B cell (primary cell): ENCODE results near the gene FAM186B. TPM values are rescaled to one million over a fixed set of nuclear protein-coding genes. Genes with fewer than 3 reads are reported as not detected.

Experiments used
- ATAC-seq: fragments of 200-7000 bp; cut with Tn5 transposase; one replicate; pipeline ENCODE4 v1.10.0; 2021; ENCODE audit warnings: low read depth, mild to moderate bottlenecking, moderate number of reproducible peaks, moderate library complexity
- CTCF ChIA-PET: fragments of 350-600 bp; sonication (Branson Sonifier 250); formaldehyde crosslinking; loops from one replicate; lab custom pipeline; 2021; ENCODE audit warnings: antibody characterized with exemption, inconsistent platforms; lab: Charles Lee
- POLR2A ChIA-PET: fragments of 350-600 bp; sonication (Branson Sonifier 250); formaldehyde crosslinking; loops from one replicate; lab custom pipeline; 2021; ENCODE audit warnings: antibody characterized with exemption; lab: Charles Lee
- DNase-seq: peaks from one replicate; pipeline ENCODE4 v3.0.0; 2013
- H2AFZ ChIP-seq: 2 replicates; pipeline ENCODE4 v1.6.1; 2012; ENCODE audit warnings: mild to moderate bottlenecking, low read depth, low read length; ENCODE audit not compliant: insufficient read depth, poor library complexity, severe bottlenecking
- H3K27ac ChIP-seq, 2 donors: 1 replicate in 1 of 2; 2 replicates in 1 of 2; pipeline ENCODE4 v1.5.1; 2012 to 2013; ENCODE audit warnings: low read length in 2 of 2, mild to moderate bottlenecking in 2 of 2, moderate library complexity in 1 of 2
- H3K27me3 ChIP-seq, 4 experiments: fragments of 200-600 bp in 1 of 4; sonication (generic) in 1 of 4; replicated peaks in 1 of 4; 1 replicate in 2 of 4; 2 replicates in 2 of 4; pipeline versions ENCODE4 v1.6.1 to v1.7.0; 2013 to 2016; ENCODE audit warnings: low read length in 3 of 4, mild to moderate bottlenecking in 2 of 4, mixed read lengths in 1 of 4, moderate library complexity in 1 of 4; ENCODE audit not compliant: insufficient read depth in 4 of 4, control insufficient read depth in 3 of 4; ENCODE audit errors: control extremely low read depth in 1 of 4
- H3K36me3 ChIP-seq, 2 experiments: replicated peaks in 1 of 2; 1 replicate in 1 of 2; 2 replicates in 1 of 2; pipeline versions ENCODE4 v1.6.1 to v1.7.1; 2013; ENCODE audit warnings: low read length in 1 of 2; ENCODE audit not compliant: insufficient read depth in 2 of 2, control insufficient read depth in 1 of 2; ENCODE audit errors: control extremely low read depth in 1 of 2, extremely low read depth in 1 of 2
- H3K4me1 ChIP-seq, 2 donors: fragments of 200-600 bp in 1 of 2; sonication (generic) in 1 of 2; 1 replicate in 1 of 2; 2 replicates in 1 of 2; pipeline versions ENCODE4 v1.5.1 to v1.6.1; 2013 to 2017; ENCODE audit warnings: low read length in 2 of 2; ENCODE audit not compliant: control insufficient read depth in 2 of 2, insufficient read depth in 2 of 2
- H3K4me2 ChIP-seq: replicated peaks from 2 replicates; pipeline ENCODE3; 2012; ENCODE audit warnings: mild to moderate bottlenecking, low read depth, low read length; ENCODE audit not compliant: poor library complexity, severe bottlenecking
- H3K4me3 ChIP-seq, 5 experiments: fragments of 200-600 bp in 1 of 5; sonication (generic) in 1 of 5; 1 replicate in 3 of 5; 2 replicates in 2 of 5; pipeline versions ENCODE4 v1.5.1 to v1.7.0; 2011 to 2016; ENCODE audit warnings: low read length in 4 of 5, mild to moderate bottlenecking in 4 of 5, low read depth in 2 of 5, control low read depth in 1 of 5, moderate library complexity in 1 of 5; ENCODE audit not compliant: insufficient read depth in 1 of 5; ENCODE audit errors: control extremely low read depth in 1 of 5, extremely low read depth in 1 of 5
- H3K79me2 ChIP-seq: fragments of 200-600 bp; sonication (generic); one replicate; pipeline ENCODE4 v1.6.0; 2016; ENCODE audit warnings: low read length; ENCODE audit not compliant: control insufficient read depth, insufficient read depth
- H3K9ac ChIP-seq: fragments of 200-600 bp; sonication (generic); 2 replicates; pipeline ENCODE4 v1.6.1; 2017; ENCODE audit warnings: mild to moderate bottlenecking, low read length, moderate library complexity
- H3K9me3 ChIP-seq, 3 donors: one replicate each; pipeline versions ENCODE4 v1.6.1 to v1.7.1; 2013; ENCODE audit warnings: low read length in 2 of 3; ENCODE audit not compliant: control insufficient read depth in 2 of 3, insufficient read depth in 1 of 3; ENCODE audit errors: control extremely low read depth in 1 of 3
- H4K20me1 ChIP-seq: 2 replicates; pipeline ENCODE4 v1.6.0; 2012; ENCODE audit warnings: mild to moderate bottlenecking, low read length; ENCODE audit not compliant: insufficient read depth, control insufficient read depth, poor library complexity, severe bottlenecking
- H3K27ac Mint-ChIP-seq: one replicate; pipeline ENCODE4 v1.8.0; 2021; ENCODE audit warnings: mixed read lengths
- H3K27me3 Mint-ChIP-seq: one replicate; pipeline ENCODE4 v1.8.0; 2021; ENCODE audit warnings: mixed read lengths
- H3K4me1 Mint-ChIP-seq: one replicate; pipeline ENCODE4 v1.8.0; 2021; ENCODE audit warnings: mixed read lengths
- H3K4me3 Mint-ChIP-seq: one replicate; pipeline ENCODE4 v1.8.0; 2021; ENCODE audit warnings: mixed read lengths
- H3K9me3 Mint-ChIP-seq: one replicate; pipeline ENCODE4 v1.8.0; 2022; ENCODE audit warnings: mixed read lengths; ENCODE audit not compliant: insufficient read depth
- CTCF ChIP-seq: fragments of 200-600 bp; IDR thresholded peaks from one replicate; pipeline ENCODE4 v1.8.0; 2022; ENCODE audit warnings: antibody characterized with exemption, mild to moderate bottlenecking
- EZH2 ChIP-seq: IDR thresholded peaks from 2 replicates; pipeline ENCODE4 v1.6.1; 2012; ENCODE audit warnings: borderline replicate concordance, low read depth, mild to moderate bottlenecking, moderate library complexity, low read length; ENCODE audit not compliant: insufficient read depth, poor library complexity, severe bottlenecking
- WGBS: methylation state at CpG from one replicate; pipeline ENCODE4 v1.1.5; 2013; ENCODE audit warnings: missing lambda C conversion rate; ENCODE audit not compliant: insufficient coverage; 5-methylcytosine and 5-hydroxymethylcytosine counted together
- intact Hi-C: fragments of 100-400 bp; cut with micrococcal nuclease; formaldehyde crosslinking; loops from one replicate; pipeline ENCODE4 v1.10.0; 2022
- polyA plus RNA-seq: library from polyadenylated mRNA; depleted of rRNA; stranded (reverse); fragments of >200 nt; gene quantifications from 2 replicates; pipeline ENCODE4 v1.2.3, GENCODE V29; 2012
- total RNA-seq, 2 donors: library from RNA; stranded (reverse); fragments of 120-200 nt in 1 of 2; gene quantifications; 1 replicate in 1 of 2; 2 replicates in 1 of 2; pipeline versions ENCODE4 v1.2.3 to v1.2.4, GENCODE V29; 2013 to 2022

Gene FAM186B
- total and polyA plus RNA-seq, 2 donors (not counting 1 experiment from before 2014, with no cell fraction given), result 0.13 to 0.47 TPM

- CTCF ChIA-PET, result interaction anchor here (0.7 to 5.4 kb wide), 19 partner anchors 11 to 264 kb away, joined by 3 to 61 read pairs (median 4); partner anchors contain the start of genes SPATS2 and TMBIM6
- Histone ChIP-seq H3K9ac (peak overlapping the region; percentile 70), H3K4me3 (peak overlapping the region; percentile 56 to 85 (median 73)), H3K36me3 (no peaks in the 10 kb centered on the region), H3K27ac (peak overlapping the region; percentile 56 to 65), H3K9me3 (no peaks in the 10 kb centered on the region), H4K20me1 (no peaks in the 10 kb centered on the region), H3K4me1 (peaks cover 11 to 21% of the 10 kb centered on the region in 2 donors), H3K4me2 (peak overlapping the region; percentile 88), H2AFZ (peak overlapping the region; percentile 62), H3K27me3 (no peaks in the 10 kb centered on the region), H3K79me2 (no peaks in the 10 kb centered on the region)
- Mint-ChIP-seq H3K27ac (peak overlapping the region; percentile 91), H3K9me3 (no peaks in the 10 kb centered on the region), H3K4me1 (peaks cover 19% of the 10 kb centered on the region), H3K27me3 (no peaks in the 10 kb centered on the region), H3K4me3 (peak overlapping the region; percentile 94)
- intact Hi-C loops, result loop anchor here (1.0 to 5.0 kb wide), 10 partner anchors 22 to 755 kb away; partner anchors contain the start of genes BCDIN3D, FMNL3, MCRS1 and NCKAP5L
- peak; percentile 78 for DNase-seq
- WGBS, result 0% methylated on average over 22 of the region's 22 CpGs
- POLR2A ChIA-PET, result interaction anchor here (0.6 to 1.5 kb wide), 13 partner anchors 13 to 381 kb away, joined by 4 to 9 read pairs (median 5); partner anchors contain the start of genes MCRS1, NCKAP5L and TROAP
- TF ChIP-seq EZH2 (no peak), CTCF (no peak)
- peak; percentile 34 for ATAC-seq
These were observed 17.2 kb upstream of the FAM186B start for GRCh38 chr12:49622501-49623141.
